Islet precursor cell (in vitro differentiated cells): ENCODE results near the gene ATP4B.
"Not testable (repeated sequence)": the region's sequence is repeated elsewhere in the genome, so short reads cannot be mapped to it uniquely, and the experiment has no call there.

Experiments used
- DNase-seq: peaks from one replicate; pipeline ENCODE4 v3.0.0-alpha.2; 2018

ATP4B gene

GRCh38 chr13:113624235-113624587, 33.8 kb downstream of the ATP4B start:
- DNase-seq, result no peak

GRCh38 chr13:113623491-113624234, 34.3 kb downstream of the ATP4B start:
- no peak for DNase-seq

- no peak for DNase-seq
These were observed 35.1 kb downstream of the ATP4B start for GRCh38 chr13:113622791-113623490.

- not testable (repeated sequence) for DNase-seq
These were observed 35.9 kb downstream of the ATP4B start for GRCh38 chr13:113621986-113622550.

GRCh38 chr13:113621498-113621897, 36.5 kb downstream of the ATP4B start:
- DNase-seq, result not testable (repeated sequence)

GRCh38 chr13:113621046-113621445, 37.0 kb downstream of the ATP4B start:
- no peak for DNase-seq

- DNase-seq, result no peak
These were observed 37.8 kb downstream of the ATP4B start for GRCh38 chr13:113620036-113620796.

GRCh38 chr13:113618455-113618854, 39.5 kb downstream of the ATP4B start:
- DNase-seq, result no peak

GRCh38 chr13:113617961-113618360, 40.0 kb downstream of the ATP4B start:
- DNase-seq, result no peak

GRCh38 chr13:113616991-113617749, 40.8 kb downstream of the ATP4B start:
- DNase-seq, result peak; percentile 79

- no peak for DNase-seq
These were observed 41.6 kb downstream of the ATP4B start for GRCh38 chr13:113616281-113616906.

- no peak for DNase-seq
These were observed 44.1 kb downstream of the ATP4B start for GRCh38 chr13:113613789-113614379.

GRCh38 chr13:113612607-113613006, 45.4 kb downstream of the ATP4B start:
- DNase-seq, result no peak

- no peak for DNase-seq
These were observed 46.0 kb downstream of the ATP4B start for GRCh38 chr13:113611996-113612395.

GRCh38 chr13:113610266-113610665, 47.7 kb downstream of the ATP4B start:
- no peak for DNase-seq

GRCh38 chr13:113609616-113610015, 48.4 kb downstream of the ATP4B start:
- no peak for DNase-seq

GRCh38 chr13:113608967-113609533, 48.9 kb downstream of the ATP4B start:
- no peak for DNase-seq

GRCh38 chr13:113607889-113608635, 49.9 kb downstream of the ATP4B start:
- no peak for DNase-seq

GRCh38 chr13:113607056-113607888, 50.7 kb downstream of the ATP4B start:
- no peak for DNase-seq
